Stimulated activated CD8-positive, alpha-beta memory T cell treated with anti-CD3 and anti-CD28 coated beads, Interleukin-12 subunit alpha, Interleukin-12 subunit beta, amount 100 ng/mL, for 24 hours (primary cell): ENCODE measurements around the gene RANBP17.
"Not testable (repeated sequence)": the region's sequence is repeated elsewhere in the genome, so short reads cannot be mapped to it uniquely, and the experiment has no call there.

Experiments used
- DNase-seq: peaks from one replicate; pipeline ENCODE4 v3.0.0-alpha.2; 2020; ENCODE audit errors: extremely low read depth

RANBP17 gene

GRCh38 chr5:170867825-170868224 lies 6.0 kb downstream of the RANBP17 start:
- DNase-seq = no peak

DNA sequence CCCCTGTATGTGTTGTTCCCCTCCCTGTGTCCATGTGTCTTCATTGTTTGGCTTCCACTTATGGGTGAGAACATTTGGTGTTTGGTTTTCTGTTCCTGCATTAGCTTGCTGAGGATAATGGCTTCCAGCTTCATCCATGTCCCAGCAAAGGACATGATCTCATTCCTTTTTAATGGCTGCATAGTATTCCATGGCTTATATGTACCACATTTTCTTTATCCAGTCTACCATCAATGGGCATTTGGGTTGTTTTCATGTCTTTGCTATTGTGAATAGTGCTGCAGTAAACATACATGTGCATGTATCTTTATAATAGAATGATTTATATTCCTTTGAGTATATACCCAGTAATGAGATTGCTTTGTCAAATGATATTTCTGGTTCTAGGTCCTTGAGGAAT lies 8.6 kb downstream of the RANBP17 start:
- not testable (repeated sequence) for DNase-seq

DNA sequence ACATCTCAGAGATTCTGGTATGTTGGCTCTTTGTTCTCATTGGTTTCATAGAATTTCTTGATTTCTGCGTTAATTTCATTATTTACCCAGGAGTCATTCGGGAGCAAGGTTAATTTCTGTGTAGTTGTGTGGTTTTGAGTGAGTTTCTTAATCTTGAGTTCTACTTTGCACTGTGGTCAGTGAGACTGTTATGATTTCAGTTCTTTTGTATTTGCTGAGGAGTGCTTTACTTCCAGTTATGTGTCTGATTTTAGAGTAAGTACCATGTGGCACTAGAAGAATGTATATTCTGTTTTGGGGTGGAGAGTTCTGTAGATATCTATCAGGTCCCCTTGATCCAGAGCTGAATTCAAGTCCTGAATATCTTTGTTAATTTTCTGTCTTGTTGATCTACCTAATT lies 12.2 kb downstream of the RANBP17 start:
- DNase-seq = no peak

DNA sequence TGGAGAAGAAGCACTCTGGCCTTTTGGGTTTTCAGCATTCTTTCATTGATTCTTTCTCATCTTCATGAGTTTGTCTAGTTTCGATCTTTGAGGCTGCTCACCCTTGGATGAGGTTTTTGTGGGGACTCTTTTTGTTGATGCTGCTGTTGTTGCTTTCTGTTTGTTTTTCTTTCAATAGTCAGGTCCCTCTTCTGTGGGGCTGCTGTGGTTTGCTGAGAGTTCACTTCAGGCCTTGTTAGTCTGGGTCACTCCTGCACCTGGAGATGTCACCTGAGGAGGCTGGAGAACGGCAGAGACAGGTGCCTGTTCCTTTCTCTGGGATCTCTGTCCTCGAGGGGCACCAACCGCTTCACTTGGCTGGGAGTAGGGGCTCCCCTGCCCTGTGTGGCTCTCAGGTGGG lies 14.0 kb downstream of the RANBP17 start:
- DNase-seq = no peak

DNA sequence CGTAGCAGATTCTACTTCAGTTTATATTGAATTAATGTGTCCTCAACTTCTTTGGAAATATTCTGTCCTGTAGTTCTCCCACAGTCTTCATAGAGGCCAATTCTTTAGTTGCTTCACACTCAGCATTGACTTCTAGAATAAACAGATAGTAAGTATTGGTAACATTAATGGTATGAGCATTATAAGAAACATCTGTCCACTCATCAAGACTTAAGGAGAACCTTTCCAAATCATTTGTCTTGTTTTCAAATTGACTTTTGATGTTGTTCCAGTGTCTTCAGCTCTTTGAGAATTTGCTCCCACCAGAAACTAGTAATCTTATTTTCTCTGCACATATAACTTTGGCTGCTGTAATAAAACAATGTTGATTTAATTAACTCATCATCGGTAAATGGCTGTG lies 18.3 kb downstream of the RANBP17 start:
- no peak for DNase-seq

DNA sequence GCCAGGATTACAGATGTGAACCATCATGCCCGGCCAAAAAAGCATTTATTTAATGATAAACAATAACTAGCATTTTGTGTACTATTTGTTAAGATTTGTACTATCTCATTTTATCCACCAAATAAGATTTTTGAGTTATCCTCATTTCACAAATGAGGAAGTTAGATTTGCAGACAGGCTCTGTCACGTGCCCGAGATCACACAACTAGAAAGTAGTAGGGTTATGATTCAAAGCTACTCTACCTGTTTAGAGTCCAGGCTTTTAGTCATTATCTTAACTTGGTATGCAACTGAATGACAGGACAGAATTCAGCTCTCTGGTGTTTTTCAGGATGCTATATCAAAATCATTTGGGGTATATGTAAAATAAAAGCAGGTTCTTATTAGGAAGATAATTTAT lies 20.5 kb downstream of the RANBP17 start:
- DNase-seq = no peak

DNA sequence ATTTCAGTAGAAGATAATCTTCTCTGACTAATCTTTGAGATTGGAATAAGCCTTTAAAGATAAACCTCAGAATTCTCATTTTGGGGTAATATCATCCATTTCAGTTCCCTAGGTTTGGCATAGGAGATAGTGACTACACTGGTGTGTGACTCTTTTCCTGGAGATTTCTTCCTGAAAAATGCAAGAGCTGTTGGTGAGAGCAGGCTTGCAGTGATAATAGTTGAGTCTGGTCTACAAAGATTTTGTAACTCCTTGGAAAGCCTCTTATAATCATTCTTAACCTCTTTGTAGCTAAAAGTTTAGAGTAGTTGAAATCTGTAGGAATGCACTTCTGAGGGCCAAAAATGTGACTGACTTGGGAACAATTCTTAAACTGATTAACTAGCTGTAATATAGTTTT lies 23.4 kb downstream of the RANBP17 start:
- no peak for DNase-seq

GRCh38 chr5:170885809-170886208 lies 24.0 kb downstream of the RANBP17 start:
- DNase-seq = no peak

- no peak for DNase-seq
These were observed 24.5 kb downstream of the RANBP17 start for GRCh38 chr5:170886210-170886894.

DNA sequence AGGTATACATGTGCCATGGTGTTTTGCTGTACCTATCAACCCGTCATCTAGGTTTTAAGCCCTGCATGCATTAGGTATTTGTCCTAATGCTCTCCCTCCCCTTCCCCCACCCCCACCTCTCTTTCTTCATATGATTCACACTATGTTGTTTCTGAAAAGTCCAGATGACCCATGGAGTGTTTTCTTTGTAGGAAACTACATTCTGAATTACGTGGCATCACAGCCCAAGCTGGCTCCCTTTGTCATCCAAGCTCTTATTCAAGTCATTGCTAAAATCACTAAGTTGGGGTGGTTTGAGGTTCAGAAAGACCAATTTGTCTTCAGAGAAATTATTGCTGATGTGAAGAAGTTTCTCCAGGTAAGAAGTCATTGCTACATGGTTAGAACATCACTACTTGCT lies 30.4 kb downstream of the RANBP17 start:
- DNase-seq = no peak

- DNase-seq = no peak
These were observed 32.8 kb downstream of the RANBP17 start for GRCh38 chr5:170894665-170895064.

DNA sequence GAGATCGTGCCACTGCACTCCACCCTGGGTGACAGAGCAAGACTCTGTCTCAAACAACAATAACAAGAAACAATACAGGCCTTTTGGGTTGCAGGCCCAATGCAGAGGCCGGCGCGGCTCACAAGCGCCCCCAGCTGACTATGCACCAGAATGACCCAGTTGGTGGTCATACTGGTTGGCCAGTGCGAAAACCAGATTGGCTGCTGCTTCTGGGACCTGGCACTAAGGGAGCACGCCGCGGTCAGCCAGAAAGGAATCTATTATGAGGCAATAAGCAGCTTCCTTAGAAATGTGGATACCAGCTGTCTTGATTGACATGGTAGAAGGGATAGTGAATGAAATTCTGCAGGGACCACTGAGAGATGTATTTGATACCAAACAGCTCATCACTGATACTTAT lies 35.0 kb downstream of the RANBP17 start:
- DNase-seq = no peak

DNA sequence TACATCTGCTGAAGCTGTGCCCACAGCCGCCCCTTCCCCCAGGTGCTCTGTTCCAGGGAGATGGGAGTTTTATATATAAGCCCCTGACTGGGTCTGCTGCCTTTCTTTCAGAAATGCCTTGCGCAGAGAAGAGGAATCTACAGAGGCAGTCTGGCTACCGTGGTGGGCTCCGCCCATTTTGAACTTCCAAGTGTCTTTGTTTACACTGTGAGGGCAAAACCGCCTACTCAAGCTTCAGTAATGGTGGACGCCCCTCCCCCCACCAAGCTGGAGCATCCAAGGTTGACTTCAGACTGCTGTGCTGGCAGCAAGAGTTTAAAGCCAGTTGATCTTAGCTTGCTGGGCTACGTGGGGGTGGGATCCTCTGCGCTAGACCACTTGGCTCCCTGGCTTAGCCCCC lies 41.3 kb downstream of the RANBP17 start:
- no peak for DNase-seq

DNA sequence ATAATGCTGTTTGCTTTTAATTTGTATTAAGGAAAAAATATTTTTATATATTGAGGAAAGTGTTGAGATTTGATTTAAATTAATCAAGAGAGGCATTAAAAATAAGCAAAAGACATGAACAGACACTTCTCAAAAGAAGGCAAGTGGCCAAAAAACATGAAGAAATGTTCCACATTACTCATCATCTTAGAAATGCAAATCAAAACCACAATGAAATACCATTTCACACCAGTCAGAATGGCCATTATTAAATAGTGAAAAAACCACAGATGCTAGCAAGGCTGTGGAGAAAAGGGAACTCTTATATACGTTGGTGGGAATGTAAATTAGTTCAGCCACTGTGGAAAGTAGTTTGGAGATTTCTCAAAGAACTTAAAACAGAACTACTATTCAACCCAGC lies 45.9 kb downstream of the RANBP17 start:
- DNase-seq = no peak

DNA sequence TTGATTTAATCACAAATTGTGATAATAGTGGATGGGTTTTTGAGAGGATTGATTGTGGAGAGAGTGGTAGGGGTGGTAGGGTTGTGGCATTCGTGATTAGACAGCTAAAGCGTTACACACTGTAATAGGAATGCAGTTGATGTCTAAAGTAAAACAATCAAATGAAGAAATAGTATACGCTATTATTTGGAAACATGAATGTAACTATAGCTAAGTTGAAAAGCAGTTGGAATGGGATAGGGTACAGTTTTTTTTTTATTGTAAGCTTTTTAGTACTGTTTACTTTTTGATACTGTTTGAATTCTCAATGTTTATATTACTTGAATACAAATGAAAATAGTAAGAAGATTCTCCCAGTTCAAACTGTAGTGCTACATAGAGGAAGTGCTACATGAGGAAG lies 51.8 kb downstream of the RANBP17 start:
- no peak for DNase-seq

DNA sequence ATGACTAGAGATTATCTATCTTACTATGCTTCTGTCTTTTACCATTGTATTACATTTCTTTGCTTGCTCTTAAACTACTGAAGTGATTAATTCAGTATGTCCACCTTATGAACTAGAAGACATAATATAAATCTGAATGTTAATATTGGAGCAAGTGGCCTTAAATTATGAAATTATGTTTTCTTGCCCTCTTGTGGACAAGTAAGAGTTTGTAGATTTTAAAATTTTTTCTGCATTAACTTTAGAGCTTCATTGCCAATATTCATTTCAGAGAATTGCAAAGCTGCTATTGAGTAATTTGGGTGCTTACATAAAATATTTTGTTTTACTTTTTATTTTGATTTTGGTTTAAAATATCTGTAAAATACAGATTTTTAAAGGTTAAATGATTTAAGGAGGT lies 55.3 kb downstream of the RANBP17 start:
- DNase-seq = no peak

DNA sequence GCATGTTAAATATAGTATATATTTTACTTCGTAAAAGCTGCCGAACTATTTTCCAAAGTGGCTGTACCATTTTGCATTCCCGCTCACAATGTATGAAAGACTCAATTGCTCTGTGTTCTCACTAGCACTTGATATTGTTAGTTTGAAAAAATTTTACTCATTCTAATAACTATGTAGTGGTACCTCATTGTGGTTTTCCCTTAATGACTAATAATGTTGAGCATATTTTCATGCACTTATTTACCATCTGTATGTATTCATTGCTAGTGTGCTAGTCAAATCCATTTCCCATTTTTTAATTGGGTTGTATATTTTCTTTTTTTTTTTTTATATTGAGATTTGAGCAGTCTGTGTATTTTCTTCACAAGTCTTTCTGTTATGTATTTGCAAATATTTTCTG lies 58.4 kb downstream of the RANBP17 start:
- no peak for DNase-seq

DNA sequence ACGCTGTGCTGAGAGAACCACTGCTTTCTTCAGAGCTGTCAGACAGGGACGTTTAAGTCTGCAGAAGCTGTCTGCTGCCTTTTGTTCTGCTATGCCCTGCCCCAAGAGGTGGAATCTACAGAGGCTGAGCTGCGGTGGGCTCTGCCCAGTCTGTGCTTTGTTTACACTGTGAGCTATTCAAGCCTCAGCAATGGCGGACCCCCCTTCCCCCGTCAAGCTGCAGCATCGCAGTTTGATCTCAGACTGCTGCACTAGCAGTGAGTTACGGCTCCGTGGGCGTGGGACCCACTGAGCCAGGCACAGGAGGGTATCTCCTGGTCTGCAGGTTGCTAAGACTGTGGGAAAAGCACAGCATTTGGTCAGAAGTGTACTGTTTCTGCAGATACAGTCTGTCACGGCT lies 60.5 kb downstream of the RANBP17 start:
- not testable (repeated sequence) for DNase-seq

GRCh38 chr5:170923910-170924620 lies 62.2 kb downstream of the RANBP17 start:
- no peak for DNase-seq

- DNase-seq = not testable (repeated sequence)
These were observed 73.9 kb downstream of the RANBP17 start for GRCh38 chr5:170935534-170936218.

DNA sequence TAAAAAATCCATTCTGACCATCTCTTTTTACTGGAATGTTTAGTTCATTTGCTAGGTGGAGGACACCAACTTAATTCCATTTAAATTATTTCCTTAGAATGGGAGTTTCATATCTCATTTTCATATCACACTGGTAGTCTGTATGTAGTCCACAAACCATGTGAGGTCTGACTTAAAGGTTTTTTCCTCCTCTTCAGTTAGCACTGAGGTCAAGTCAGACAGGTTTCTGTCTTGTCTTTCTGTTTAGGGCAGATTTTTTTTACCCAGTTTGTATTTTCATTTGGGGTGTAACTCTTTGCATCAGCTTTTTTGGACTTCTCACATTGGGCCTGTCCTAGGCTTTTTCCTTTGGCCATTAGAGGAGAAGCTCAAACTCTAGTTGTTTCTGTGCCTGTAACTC lies 75.3 kb downstream of the RANBP17 start:
- DNase-seq = no peak

GRCh38 chr5:170937914-170938313 lies 76.1 kb downstream of the RANBP17 start:
- DNase-seq = no peak

- DNase-seq = no peak
These were observed 77.4 kb downstream of the RANBP17 start for GRCh38 chr5:170939178-170939577.
